Sigmoid colon (tissue), 4 donors: ENCODE results near the gene GABRB2.

Experiments used
- EP300 ChIP-seq, 4 donors: sonication (generic); formaldehyde crosslinking; IDR thresholded peaks; one replicate each; pipeline ENCODE4 v1.6.1; 2017; ENCODE audit warnings: antibody characterized with exemption in 4 of 4
- POLR2A ChIP-seq, 2 donors: fragments of 450-650 bp; IDR thresholded peaks; one replicate each; pipeline ENCODE4 v1.6.1; 2016; ENCODE audit warnings: antibody characterized with exemption in 2 of 2, mild to moderate bottlenecking in 2 of 2, moderate library complexity in 2 of 2
- POLR2AphosphoS5 ChIP-seq, 4 donors: sonication (generic); formaldehyde crosslinking; IDR thresholded peaks; one replicate each; pipeline ENCODE4 v1.6.1; 2017; ENCODE audit warnings: antibody characterized with exemption in 4 of 4
- TF ChIP-seq, protein P1 (sequence below), 4 experiments: fragments of 450-650 bp in 3 of 4; fragments of 200-600 bp in 1 of 4; IDR thresholded peaks; one replicate each; pipeline ENCODE4 v1.5.1; 2016 to 2019; ENCODE audit warnings: antibody characterized with exemption in 4 of 4, mild to moderate bottlenecking in 3 of 4, moderate library complexity in 2 of 4

GRCh38 chr5:161306351-161306995 is 240.1 kb downstream of the GABRB2 start:
- no peak for TF ChIP-seq POLR2AphosphoS5 (IDR thresholded peaks at IDR 0.05)
- TF ChIP-seq, protein P1, sequence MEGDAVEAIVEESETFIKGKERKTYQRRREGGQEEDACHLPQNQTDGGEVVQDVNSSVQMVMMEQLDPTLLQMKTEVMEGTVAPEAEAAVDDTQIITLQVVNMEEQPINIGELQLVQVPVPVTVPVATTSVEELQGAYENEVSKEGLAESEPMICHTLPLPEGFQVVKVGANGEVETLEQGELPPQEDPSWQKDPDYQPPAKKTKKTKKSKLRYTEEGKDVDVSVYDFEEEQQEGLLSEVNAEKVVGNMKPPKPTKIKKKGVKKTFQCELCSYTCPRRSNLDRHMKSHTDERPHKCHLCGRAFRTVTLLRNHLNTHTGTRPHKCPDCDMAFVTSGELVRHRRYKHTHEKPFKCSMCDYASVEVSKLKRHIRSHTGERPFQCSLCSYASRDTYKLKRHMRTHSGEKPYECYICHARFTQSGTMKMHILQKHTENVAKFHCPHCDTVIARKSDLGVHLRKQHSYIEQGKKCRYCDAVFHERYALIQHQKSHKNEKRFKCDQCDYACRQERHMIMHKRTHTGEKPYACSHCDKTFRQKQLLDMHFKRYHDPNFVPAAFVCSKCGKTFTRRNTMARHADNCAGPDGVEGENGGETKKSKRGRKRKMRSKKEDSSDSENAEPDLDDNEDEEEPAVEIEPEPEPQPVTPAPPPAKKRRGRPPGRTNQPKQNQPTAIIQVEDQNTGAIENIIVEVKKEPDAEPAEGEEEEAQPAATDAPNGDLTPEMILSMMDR (IDR thresholded peaks at IDR 0.05): no peak
- TF ChIP-seq POLR2A (IDR thresholded peaks at IDR 0.05): no peak
- TF ChIP-seq EP300 (IDR thresholded peaks at IDR 0.05): no peak
